DMS114 treated with DMSO at 0.1 percent for 48 hours (cell line): Measurements from ENCODE around the gene PPP3R1.

Experiments used
- DNase-seq: peaks from one replicate; lab custom pipeline; 2025; ENCODE audit not compliant: unreplicated experiment; lab: John Stamatoyannopoulos, UW

The PPP3R1 gene

DNA sequence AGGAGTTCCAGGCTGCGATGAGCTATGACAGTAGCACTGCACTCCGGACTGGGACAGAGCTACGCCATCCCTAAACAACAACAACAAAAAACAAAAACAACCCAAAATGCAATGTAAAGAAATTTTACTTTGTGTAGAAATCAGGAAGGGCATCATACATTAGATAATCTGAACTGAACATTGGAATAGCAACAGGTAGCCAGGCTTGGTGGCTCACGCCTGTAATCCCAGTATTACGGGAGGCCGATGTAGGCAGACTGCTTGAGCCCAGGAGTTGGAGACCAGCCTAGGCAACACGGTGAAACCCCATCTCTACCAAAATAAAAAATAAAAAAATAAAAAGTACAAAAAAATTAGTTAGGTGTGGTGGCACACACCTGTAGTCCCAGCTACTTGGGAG lies 96.7 kb downstream of the PPP3R1 start:
- DNase-seq = no peak

DNA sequence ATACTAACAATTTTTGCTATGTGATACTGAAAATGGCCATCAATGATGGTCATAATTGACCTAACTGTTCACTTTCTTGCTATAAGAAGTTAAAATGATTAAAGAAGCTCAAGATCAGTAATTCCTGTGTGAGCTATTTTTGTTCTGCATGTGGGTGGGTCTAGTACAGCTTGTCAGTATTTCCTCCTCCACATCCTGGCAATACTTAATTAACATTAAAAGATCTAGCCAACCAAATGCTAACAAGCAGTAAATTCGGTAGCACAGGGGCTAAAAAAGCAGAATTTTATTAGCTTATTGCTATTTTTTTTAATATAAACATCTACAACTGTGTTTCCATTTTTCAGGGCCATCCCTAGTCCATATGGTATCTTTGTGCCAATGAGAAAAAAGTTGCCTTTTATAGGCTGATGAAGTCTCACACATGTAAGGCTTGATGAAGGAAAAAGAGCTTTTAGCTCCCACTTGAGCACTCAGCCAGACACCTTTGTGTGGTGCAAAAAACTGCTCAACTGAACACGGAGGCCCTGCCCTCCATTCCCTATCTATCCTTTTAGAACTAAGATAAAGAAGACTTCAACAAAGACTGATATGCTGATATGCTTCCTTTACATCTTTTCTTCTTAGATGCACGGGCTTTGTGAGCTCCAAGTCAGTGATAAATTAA lies 99.5 kb downstream of the PPP3R1 start:
- DNase-seq = no peak

DNA sequence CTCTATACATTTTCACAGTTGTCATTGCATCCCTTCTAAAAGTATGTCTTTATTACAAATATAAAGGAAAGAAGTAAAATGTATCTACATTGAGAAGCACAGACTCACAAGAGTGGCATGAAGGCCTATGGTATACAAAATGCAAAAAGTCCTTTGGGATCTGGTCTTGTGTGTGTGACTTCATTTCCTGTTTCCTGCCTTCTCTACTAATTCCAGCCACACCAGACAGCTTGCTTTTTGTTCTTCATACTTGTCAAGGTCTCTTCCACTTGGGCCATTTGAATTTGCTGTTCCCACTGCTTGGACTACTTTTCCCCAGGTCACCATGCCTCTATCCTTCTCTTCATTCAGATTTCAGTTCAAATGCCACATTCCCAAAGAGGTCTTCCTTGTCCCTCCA lies 101.3 kb downstream of the PPP3R1 start:
- no peak for DNase-seq

DNA sequence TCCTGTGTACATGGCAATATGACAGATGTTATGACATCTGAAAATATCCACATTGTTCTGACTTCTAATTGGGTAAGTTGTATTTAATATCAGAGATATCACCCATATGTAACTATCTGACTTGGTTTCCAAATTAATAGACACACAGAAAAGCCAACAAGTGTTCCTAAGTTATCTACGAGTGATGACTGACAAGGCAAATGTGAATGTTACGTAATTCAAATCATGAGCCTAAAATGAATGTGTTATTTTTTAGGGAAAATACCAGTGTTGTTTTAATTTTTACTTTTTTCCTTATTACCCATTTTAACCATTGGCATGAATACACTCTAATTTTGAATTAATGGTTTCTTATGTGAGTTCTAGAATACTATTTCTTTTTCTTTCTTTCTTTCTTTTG lies 110.5 kb downstream of the PPP3R1 start:
- DNase-seq = no peak

DNA sequence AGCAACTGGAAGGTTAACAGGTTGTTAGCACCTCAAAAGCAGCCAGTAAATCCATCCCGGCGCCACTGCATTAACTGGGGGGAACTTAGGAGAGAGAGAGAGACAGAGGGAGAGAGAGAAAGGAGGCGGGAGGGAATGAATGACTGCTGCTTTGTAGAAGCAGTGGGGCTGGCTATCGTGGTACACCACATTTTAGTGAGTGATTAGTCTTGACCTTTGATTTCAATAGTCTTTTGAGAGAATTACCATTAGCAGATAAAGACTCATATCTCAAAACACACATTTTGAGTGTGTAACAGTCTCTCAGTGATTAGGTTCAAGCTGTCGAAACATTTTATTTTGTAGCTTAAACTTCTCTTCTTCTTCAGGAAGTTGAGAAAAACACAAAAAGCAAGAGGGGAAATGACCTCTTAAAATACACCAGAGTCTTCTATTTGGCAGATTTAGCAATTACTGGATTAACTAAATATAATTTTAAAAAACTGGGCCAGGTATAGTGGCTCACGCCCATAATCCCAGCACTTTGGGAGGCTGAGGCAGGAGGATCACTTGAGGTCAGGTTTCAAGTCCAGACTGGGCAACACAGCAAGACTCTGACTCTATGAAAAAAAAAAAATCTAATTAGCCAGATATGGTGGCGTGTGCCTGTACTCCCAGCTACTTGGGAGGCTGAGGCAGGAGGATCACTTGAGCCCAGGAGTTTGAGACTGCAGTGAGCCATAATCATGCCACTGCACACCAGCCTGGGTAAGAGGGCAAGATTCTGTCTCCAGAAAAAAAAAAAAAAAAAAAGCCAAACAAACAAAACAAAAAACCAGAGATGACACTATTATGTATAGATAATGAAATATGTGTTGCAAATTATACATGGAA lies 116.6 kb downstream of the PPP3R1 start:
- DNase-seq = no peak

DNA sequence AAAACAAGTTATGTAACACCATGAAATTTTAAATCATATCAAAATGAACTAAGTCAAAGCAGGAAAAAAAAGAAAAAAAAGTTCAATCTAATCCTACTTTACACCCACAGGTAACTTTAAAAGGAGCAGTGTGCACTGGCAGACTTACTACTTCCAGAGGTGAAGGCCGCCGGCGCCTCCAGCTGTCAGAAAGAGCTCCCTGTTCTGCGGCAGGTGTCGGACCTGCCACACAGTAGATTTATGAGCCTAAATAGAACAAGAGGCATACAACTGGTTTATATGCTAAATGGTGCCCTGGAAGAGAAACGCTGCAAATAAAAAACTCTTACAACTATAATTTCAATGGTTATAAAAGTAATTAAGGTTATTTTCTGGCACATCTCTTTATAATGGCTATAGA lies 117.8 kb downstream of the PPP3R1 start:
- no peak for DNase-seq

DNA sequence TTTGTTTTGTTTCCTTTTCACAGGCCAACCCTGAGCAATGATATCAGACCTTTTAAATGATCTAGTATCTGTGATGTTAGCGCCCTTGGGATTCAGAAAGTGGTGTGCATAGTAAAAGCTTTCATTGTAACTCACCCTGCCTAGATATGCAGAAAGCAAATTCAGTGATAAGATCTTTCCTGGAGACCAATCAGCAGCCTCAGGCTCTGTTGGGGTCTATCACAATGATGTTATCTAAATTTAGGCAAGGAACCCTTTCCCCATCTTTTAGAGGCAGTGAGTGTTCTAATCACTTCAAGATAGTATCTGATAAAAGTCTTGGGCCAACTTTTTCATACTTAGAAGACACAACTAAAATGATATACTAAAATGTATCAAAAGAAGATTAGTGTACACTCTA lies 118.2 kb downstream of the PPP3R1 start:
- DNase-seq = no peak
